ENCODE data around the gene RPL27A.

Gene RPL27A

GRCh38 chr11:8683115-8683807 is 669 bp downstream of the RPL27A start:
- Histone ChIP-seq H3K36me3 (ENCODE audit: low read depth) (peaks cover 50% of the 10 kb centered on the region), H3K9me3 (ENCODE audit: severe bottlenecking) (no peaks in the 10 kb centered on the region), H3K27me3 (ENCODE audit: insufficient read depth, poor library complexity, severe bottlenecking) (no peaks in the 10 kb centered on the region), H3K4me1 (ENCODE audit: insufficient read depth, poor library complexity, severe bottlenecking) (peaks cover 25% of the 10 kb centered on the region), H3K27ac (ENCODE audit: poor library complexity, severe bottlenecking) (peak overlapping the region; percentile 85), H3K4me3 (ENCODE audit: severe bottlenecking) (peak overlapping the region; percentile 88)
- ATAC-seq (ENCODE audit: low read depth), result no peak
- peak; percentile 29 for DNase-seq (ENCODE audit: low spot score)
- no peak for TF ChIP-seq CTCF (IDR thresholded peaks at IDR 0.05; ENCODE audit: poor library complexity, severe bottlenecking)

- Histone ChIP-seq H3K27ac (ENCODE audit: poor library complexity, severe bottlenecking) (peak overlapping the region; percentile 85), H3K27me3 (ENCODE audit: insufficient read depth, poor library complexity, severe bottlenecking) (no peaks in the 10 kb centered on the region), H3K9me3 (ENCODE audit: severe bottlenecking) (no peaks in the 10 kb centered on the region), H3K36me3 (ENCODE audit: low read depth) (peaks cover 50% of the 10 kb centered on the region), H3K4me3 (ENCODE audit: severe bottlenecking) (peak overlapping the region; percentile 88), H3K4me1 (ENCODE audit: insufficient read depth, poor library complexity, severe bottlenecking) (peaks cover 29% of the 10 kb centered on the region)
- ATAC-seq (ENCODE audit: low read depth) (no peak), DNase-seq (ENCODE audit: low spot score) (no peak)
- no peak for TF ChIP-seq CTCF (IDR thresholded peaks at IDR 0.05; ENCODE audit: poor library complexity, severe bottlenecking)
Observed at GRCh38 chr11:8684600-8685290, 2.2 kb downstream of the RPL27A start.

- Histone ChIP-seq H3K4me3 (ENCODE audit: severe bottlenecking) (no peak overlapping the region), H3K27me3 (ENCODE audit: insufficient read depth, poor library complexity, severe bottlenecking) (no peaks in the 10 kb centered on the region), H3K27ac (ENCODE audit: poor library complexity, severe bottlenecking) (peak overlapping the region; percentile 85), H3K9me3 (ENCODE audit: severe bottlenecking) (no peaks in the 10 kb centered on the region), H3K36me3 (ENCODE audit: low read depth) (peaks cover 50% of the 10 kb centered on the region), H3K4me1 (ENCODE audit: insufficient read depth, poor library complexity, severe bottlenecking) (peaks cover 35% of the 10 kb centered on the region)
- DNase-seq (ENCODE audit: low spot score) (no peak), ATAC-seq (ENCODE audit: low read depth) (no peak)
- TF ChIP-seq CTCF (IDR thresholded peaks at IDR 0.05; ENCODE audit: poor library complexity, severe bottlenecking), result no peak
Observed at GRCh38 chr11:8685306-8685705, 2.7 kb downstream of the RPL27A start.

- peaks cover 52% of the 10 kb centered on the region for H3K36me3 ChIP-seq (ENCODE audit: low read depth)
- H3K4me1 ChIP-seq (ENCODE audit: insufficient read depth, poor library complexity, severe bottlenecking), result peaks cover 37% of the 10 kb centered on the region
- DNase-seq (ENCODE audit: low spot score), result no peak
- no peak for TF ChIP-seq CTCF (IDR thresholded peaks at IDR 0.05; ENCODE audit: poor library complexity, severe bottlenecking)
- no peaks in the 10 kb centered on the region for H3K27me3 ChIP-seq (ENCODE audit: insufficient read depth, poor library complexity, severe bottlenecking)
- no peak for ATAC-seq (ENCODE audit: low read depth)
- no peaks in the 10 kb centered on the region for H3K9me3 ChIP-seq (ENCODE audit: severe bottlenecking)
- no peak overlapping the region for H3K4me3 ChIP-seq (ENCODE audit: severe bottlenecking)
- H3K27ac ChIP-seq (ENCODE audit: poor library complexity, severe bottlenecking), result peak overlapping the region; percentile 85
Observed at GRCh38 chr11:8685820-8686219, 3.2 kb downstream of the RPL27A start.

- Histone ChIP-seq H3K4me3 (ENCODE audit: severe bottlenecking) (no peak overlapping the region), H3K36me3 (ENCODE audit: low read depth) (peaks cover 57% of the 10 kb centered on the region), H3K9me3 (ENCODE audit: severe bottlenecking) (no peaks in the 10 kb centered on the region), H3K27ac (ENCODE audit: poor library complexity, severe bottlenecking) (peak overlapping the region; percentile 85), H3K27me3 (ENCODE audit: insufficient read depth, poor library complexity, severe bottlenecking) (no peaks in the 10 kb centered on the region), H3K4me1 (ENCODE audit: insufficient read depth, poor library complexity, severe bottlenecking) (peaks cover 37% of the 10 kb centered on the region)
- no peak for DNase-seq (ENCODE audit: low spot score)
- no peak for ATAC-seq (ENCODE audit: low read depth)
- TF ChIP-seq CTCF (IDR thresholded peaks at IDR 0.05; ENCODE audit: poor library complexity, severe bottlenecking), result no peak
Observed at GRCh38 chr11:8686325-8686724, 3.7 kb downstream of the RPL27A start.
